GM18505 (cell line): ENCODE measurements around the gene SIRPA.
"Not testable (repeated sequence)": the region's sequence is repeated elsewhere in the genome, so short reads cannot be mapped to it uniquely, and the experiment has no call there.

Experiments
- ATAC-seq: cut with Tn5 transposase; IDR thresholded peaks from one replicate; pipeline ENCODE4 v1.9.1; 2021; ENCODE audit not compliant: unreplicated experiment
- POLR2A ChIP-seq: IDR thresholded peaks from 4 replicates; pipeline ENCODE4 v1.6.1; 2011; ENCODE audit warnings: borderline replicate concordance; ENCODE audit not compliant: insufficient read depth, insufficient read length; ENCODE audit errors: extremely low read depth

Gene SIRPA

DNA sequence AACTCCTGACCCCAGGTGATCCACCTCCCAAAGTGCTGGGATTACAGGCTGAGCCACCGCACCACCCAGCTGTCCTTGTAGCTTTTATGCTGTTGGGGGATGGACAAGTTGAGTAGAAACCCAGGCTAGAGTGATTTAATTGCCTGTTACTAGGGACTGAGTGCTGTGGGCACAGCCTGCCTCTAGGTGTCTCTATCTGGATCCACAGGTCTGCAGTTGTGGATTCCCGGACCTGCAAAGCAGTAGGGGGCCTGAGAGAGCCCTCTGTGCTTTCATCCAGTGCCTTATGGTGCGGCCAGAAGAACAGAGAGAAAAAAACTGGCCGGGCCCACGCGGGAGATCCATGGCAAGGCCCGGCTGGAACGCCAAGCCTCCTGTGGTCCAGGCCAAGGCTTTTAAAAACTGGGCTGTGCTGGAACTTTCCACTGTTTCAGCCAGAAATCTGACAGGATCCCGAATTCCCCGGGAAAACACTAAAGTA lies 5.2 kb downstream of the SIRPA start:
- no peak for TF ChIP-seq POLR2A
- ATAC-seq = no peak

DNA sequence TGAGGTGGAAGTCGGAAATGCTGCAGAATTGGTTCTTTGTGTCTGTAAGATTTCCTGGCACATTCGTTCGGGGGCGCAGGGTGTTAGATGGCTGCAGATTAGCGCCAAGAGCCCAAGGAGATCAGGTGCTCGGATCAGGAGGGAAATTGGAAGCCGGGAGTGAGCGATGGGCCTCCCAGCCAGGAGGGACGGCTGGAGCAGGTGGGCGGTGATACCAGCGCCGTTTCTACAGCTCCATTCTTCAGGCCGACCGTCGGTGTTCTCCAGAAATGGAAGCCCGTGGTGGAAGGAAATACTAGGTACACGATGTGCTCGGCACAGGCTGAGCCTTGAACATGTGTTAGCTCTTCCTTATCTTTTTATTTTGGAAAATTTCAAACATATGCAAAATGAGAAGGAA lies 6.5 kb downstream of the SIRPA start:
- no peak for ATAC-seq
- TF ChIP-seq POLR2A = no peak

DNA sequence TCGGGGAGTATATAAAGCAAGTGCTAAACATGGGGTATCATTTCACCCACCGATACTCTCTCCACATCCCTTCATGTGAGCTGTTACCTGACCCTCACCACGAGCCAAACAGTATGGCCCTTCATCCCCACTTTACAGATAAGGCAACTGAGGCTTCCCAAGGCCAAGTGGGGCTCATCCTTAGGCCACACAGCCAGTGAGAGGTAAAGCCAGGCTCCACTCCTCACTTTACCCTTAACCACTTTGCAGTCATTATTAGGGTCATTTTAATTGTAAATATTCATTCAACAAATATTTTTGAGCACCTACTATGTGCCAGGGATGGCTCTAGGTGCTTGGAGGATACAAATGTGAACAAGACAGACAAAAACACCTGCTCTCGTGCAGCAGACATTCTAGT lies 7.0 kb downstream of the SIRPA start:
- no peak for ATAC-seq
- no peak for TF ChIP-seq POLR2A

DNA sequence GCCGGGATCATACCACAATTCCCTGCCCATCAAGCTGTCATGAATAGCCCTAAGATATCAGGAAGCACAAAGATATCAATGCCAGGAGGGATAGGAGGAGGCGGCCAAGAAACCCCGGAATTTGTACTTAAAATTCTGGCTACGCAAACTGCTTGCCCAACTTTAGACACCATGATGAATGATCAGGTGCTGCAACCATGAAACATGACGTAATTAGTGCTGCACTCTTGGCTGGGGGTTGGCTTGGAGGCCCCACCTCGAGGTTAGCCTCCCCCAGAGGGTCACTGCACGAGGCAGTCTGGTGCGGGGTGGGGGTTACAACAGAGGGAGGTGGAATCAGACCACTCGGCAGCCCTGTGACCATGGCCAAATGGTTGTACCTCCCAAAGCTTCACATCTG lies 8.9 kb downstream of the SIRPA start:
- TF ChIP-seq POLR2A = no peak
- no peak for ATAC-seq

DNA sequence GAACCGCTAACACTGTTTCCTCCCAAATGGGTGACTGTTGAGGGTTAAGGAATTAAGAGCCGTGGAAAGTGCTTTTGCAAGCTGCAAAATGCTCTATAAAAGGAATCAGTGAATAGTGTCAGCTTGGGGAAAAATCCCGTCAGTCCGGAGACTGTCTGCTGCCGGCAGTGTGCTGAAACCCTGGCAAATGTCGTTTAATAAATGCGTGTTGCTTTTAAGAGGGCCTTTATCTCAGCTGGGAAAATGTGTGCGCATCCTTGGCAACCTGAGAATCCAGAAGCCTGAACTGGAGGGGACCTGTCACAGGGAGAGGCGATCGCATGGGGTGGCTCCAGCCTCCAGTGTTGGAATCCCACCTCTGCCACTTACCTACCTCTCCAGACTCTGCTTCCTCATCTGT lies 9.8 kb downstream of the SIRPA start:
- TF ChIP-seq POLR2A = no peak
- ATAC-seq = no peak

DNA sequence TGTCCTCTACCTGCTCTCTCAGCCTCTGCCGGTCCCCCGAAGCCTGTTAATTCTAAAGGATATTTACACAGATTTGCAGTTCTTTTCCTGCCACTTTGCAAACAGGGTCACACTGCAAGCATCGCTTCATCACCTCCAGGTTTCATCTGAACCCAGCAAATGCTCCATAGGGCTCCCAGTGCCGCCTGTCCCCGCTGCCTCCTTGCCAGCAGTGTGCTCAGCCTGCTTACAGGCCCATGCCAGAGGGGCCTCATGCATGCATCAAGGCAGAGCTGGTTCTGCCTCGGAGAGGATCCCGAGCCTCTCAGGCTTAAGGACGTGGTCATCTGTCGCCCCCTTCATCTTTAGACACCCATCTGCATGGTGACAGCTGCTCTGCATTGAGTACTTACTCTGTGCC lies 10.5 kb downstream of the SIRPA start:
- no peak for ATAC-seq
- no peak for TF ChIP-seq POLR2A

DNA sequence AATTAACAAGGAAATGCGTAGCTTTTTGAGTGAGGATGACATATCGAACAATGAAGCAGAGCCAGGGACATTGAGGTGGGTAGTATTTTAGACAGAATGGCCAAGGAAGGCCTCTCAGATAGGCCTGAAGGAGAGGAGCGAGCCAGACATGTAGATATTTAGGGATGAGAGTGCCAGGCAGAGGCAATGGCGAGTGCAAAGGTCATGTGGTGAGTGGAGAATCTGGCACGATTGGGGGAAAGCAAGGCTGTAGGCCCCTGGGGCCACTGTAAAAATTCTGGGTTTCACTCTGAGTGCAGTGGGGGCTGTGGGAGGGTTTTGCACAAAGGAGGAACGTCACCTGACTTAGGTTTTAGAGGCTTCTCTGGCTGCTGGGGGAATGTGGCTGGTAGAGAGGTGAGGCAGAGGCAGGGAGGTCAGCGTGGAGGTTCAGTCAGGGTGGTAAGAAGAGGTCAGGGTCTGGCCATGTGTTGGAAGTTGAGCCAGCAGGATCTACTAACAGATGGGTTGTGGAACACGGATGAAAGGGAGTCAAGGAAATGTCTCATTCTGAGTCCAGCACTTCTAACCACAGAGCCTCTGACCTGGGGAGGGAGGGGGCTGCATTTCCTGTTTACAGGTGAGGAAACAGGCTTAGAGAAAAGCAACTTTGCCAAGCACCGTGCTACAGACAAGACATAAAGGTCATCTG lies 11.3 kb downstream of the SIRPA start:
- ATAC-seq = no peak

DNA sequence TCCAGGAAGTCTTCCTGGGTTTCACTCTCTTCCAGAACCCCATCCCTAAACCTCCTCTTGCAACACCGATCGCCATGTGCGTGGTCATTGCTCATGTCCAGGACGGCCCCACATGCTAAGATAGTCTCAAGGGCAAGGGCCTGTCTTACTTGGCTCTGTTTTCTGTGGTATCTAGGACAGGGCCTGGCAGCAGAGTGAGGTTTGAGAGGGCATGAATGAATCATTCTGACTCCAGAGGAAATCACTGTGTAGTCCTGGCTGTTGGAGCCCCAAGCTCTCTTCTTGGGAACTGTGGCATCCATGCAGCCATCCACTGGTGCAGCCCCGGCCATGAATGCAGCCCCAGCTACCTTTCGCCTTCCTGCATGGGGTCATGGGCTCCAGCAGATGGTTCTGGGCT lies 12.4 kb downstream of the SIRPA start:
- no peak for ATAC-seq
- TF ChIP-seq POLR2A = no peak

More for the DNA sequence above, 11.3 kb downstream of the SIRPA start:
- no peak for TF ChIP-seq POLR2A

DNA sequence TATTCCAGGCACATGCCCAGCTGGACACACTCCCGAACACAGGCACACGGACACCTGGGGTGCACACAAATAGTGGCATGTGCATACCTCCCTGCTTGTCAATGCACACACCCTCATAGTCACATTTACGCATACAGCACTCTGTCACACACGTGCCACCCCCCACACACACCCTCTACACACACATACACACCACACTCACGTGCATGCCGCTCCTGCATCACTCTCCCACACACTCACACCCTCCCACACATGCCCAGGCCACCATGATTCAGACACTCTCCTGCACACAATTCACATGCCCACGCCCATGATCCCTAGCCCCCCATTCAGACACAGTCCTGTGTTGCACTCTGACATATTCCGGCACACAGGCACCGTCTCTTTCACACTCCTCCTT lies 13.0 kb downstream of the SIRPA start:
- ATAC-seq = no peak
- TF ChIP-seq POLR2A = no peak

DNA sequence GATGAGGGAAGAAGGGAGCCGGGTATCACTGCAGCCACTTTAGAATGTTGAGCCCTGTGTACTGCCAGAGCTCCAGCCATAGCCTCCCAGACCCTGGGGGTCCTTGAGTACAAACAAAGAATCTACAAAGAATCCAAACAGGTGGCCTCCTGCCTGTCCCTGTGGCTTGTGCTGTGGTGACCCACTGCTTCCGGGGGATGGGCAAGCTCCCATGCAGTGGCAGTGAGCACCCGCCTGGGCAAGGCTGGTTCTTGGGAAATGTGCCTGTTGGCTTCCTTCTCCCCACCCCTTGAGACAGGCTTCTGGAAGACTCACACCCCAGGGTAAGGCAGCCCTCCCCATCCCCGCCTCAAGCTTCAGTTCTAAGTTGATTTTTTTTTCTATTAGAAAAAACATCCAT lies 13.9 kb downstream of the SIRPA start:
- no peak for ATAC-seq

DNA sequence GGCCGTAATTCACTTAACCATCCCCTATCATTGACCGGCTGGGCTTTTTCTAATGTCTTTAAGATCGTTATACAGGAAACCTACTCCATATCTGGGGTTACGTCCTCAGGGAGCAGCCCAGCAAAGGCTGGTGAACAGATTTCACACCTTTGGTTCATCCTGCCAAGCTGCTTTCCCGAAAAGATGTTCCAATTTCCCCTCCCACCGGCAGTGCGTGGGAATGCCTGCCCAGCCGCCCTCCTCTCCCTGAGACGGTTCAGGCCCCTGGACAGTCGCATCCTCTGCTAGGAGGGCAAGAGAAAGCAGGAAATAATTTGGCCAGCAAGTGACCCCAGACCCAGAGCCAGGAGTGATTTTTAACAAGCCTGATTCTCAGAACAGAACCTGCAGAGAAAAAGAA lies 16.3 kb downstream of the SIRPA start:
- ATAC-seq = no peak
- no peak for TF ChIP-seq POLR2A

More for the DNA sequence above, 13.9 kb downstream of the SIRPA start:
- no peak for TF ChIP-seq POLR2A

DNA sequence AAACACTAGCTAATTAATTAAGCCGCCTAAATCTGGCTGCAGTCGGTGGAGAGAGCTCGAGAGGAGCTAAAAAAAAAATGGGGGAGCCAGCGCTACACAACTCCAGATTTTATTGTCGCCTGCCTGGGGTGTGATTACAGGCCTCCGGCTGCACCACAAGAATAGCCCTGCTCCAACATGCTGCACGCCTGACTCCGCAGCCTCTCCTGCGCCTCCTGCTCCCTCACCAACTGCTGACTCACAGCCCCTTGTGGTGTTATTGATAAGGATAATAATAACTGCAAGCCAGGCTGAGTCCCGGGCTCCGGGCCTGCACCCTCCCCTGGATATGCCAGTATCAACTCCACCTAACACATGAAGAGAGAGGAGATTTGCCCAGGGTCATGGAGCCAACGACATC lies 16.8 kb downstream of the SIRPA start:
- no peak for ATAC-seq
- TF ChIP-seq POLR2A = no peak

DNA sequence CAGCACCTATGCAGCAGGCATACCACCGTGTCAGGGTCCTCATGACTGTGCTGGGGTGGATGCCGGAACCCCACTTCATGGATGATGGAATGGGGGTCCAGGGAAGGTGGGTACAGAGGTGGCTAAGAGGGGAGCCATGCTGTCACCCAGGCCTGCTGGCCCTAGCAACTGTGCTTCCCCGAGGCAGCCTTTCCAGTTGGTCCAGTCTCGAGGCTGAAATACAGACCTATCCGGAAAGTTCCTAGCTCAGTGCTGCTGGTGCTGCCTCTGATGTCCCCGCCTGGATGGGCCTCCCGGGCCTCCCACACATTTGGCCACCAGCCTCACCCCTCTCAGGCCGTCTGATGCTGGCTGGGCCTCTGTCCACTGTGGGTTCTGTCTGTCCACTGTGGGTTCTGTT lies 17.4 kb downstream of the SIRPA start:
- no peak for ATAC-seq

DNA sequence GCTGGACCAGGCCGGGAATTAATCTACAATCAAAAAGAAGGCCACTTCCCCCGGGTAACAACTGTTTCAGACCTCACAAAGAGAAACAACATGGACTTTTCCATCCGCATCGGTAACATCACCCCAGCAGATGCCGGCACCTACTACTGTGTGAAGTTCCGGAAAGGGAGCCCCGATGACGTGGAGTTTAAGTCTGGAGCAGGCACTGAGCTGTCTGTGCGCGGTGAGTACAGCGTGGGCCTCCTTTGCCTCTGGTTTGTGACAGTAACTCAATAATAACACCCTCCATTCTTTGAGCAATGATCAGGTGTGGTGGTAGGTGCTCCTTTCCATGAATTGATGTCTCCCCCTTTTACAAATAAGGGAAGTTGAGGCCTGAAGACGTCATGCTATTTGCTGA lies 20.0 kb downstream of the SIRPA start:
- not testable (repeated sequence) for ATAC-seq

More for the DNA sequence above, 17.4 kb downstream of the SIRPA start:
- no peak for TF ChIP-seq POLR2A

DNA sequence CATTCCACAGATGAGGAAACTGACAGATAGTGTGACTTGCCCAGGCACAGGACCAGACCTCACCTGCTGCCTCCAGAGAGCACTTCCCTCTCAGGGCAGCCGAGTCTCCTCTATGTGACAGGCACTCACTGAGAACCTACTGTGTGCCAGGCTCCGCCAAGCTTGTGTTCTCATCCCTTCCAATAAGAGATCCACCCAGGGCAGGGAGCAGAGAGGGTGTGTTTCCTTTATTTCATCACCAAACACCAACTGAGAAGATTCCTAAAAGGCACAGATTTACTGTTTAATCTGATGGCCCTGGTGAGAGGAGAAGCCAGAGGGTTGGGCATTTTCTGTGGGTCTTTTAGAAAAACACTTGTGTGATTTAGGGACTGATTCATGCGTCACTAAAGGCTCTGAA lies 20.5 kb downstream of the SIRPA start:
- no peak for TF ChIP-seq POLR2A

More for the DNA sequence above, 20.5 kb downstream of the SIRPA start:
- no peak for ATAC-seq
